SK-N-MC (cell line): ENCODE data around the gene CSNK1D.

Experiments used
- EZH2 ChIP-seq: fragments of 200-600 bp; sonication (generic); IDR thresholded peaks from one replicate; pipeline ENCODE4 v1.6.1; 2017; ENCODE audit warnings: antibody characterized with exemption
- FOXP2 ChIP-seq: optimal IDR thresholded peaks from 2 replicates; pipeline ENCODE3; 2011; ENCODE audit warnings: mild to moderate bottlenecking, moderate library complexity; ENCODE audit not compliant: insufficient read depth; ENCODE audit errors: extremely low read length, control extremely low read depth
- POLR2AphosphoS5 ChIP-seq: IDR thresholded peaks from 2 replicates; pipeline ENCODE4 v1.6.1; 2012; ENCODE audit warnings: mild to moderate bottlenecking, low read depth, low read length, borderline replicate concordance

DNA sequence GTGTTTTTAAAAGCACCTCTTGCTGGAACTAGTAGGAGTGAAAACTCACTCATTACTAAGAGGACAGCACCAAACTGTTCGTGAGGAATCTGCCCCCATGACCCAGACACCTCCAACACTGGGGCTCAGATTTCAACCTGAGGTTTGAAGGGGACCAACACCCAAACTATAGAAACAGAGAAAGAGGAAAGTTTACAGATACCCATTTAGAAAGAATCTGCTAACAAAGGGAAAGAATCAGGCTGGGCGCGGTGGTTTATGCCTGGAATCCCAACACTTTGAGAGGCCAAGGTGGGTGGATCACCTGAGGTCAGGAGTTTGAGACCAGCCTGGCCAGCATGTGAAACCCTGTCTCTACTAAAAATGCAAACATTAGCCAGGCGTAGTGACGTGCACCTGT, 3.4 kb upstream of the CSNK1D start:
- TF ChIP-seq EZH2 (no peak), POLR2AphosphoS5 (no peak), FOXP2 (no peak)
